HL-60 (cell line): ENCODE measurements around the gene ENDOG.

Experiments used
- GABPA ChIP-seq: IDR thresholded peaks from 2 replicates; pipeline ENCODE4 v1.6.1; 2012; ENCODE audit warnings: low read depth
- POLR2AphosphoS5 ChIP-seq: IDR thresholded peaks from 2 replicates; pipeline ENCODE4 v1.6.1; 2012; ENCODE audit warnings: low read depth
- TF ChIP-seq, protein P1 (sequence below): IDR thresholded peaks from one replicate; pipeline ENCODE4 v1.5.1; 2011; ENCODE audit warnings: low read length, control low read depth, inconsistent platforms; ENCODE audit not compliant: insufficient read depth
- TF ChIP-seq, protein P2 (sequence below): IDR thresholded peaks from 2 replicates; pipeline ENCODE4 v1.6.1; 2012; ENCODE audit warnings: low read depth; ENCODE audit not compliant: insufficient replicate concordance

DNA sequence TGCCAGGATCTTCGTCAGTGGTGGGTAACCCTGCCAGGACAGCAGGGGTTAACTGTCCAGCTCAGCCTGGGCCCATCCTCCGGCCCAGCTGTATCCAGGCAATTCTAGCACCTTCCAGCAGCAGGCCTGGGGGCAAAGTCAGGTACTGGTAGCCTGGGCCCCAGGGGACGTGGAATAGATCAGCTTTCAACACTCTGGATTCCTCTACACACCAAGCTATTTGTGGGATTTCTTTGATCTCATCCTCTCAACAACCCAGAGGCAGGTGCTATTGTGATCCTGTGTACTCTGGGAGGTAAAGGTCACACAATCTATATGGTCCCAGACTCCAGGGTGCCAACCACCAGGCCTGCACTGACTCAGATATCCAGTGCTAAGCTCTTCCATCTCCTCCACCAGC is 20.0 kb downstream of the ENDOG start:
- TF ChIP-seq, protein P1, sequence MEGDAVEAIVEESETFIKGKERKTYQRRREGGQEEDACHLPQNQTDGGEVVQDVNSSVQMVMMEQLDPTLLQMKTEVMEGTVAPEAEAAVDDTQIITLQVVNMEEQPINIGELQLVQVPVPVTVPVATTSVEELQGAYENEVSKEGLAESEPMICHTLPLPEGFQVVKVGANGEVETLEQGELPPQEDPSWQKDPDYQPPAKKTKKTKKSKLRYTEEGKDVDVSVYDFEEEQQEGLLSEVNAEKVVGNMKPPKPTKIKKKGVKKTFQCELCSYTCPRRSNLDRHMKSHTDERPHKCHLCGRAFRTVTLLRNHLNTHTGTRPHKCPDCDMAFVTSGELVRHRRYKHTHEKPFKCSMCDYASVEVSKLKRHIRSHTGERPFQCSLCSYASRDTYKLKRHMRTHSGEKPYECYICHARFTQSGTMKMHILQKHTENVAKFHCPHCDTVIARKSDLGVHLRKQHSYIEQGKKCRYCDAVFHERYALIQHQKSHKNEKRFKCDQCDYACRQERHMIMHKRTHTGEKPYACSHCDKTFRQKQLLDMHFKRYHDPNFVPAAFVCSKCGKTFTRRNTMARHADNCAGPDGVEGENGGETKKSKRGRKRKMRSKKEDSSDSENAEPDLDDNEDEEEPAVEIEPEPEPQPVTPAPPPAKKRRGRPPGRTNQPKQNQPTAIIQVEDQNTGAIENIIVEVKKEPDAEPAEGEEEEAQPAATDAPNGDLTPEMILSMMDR = no peak
- TF ChIP-seq POLR2AphosphoS5 = no peak
- TF ChIP-seq, protein P2, sequence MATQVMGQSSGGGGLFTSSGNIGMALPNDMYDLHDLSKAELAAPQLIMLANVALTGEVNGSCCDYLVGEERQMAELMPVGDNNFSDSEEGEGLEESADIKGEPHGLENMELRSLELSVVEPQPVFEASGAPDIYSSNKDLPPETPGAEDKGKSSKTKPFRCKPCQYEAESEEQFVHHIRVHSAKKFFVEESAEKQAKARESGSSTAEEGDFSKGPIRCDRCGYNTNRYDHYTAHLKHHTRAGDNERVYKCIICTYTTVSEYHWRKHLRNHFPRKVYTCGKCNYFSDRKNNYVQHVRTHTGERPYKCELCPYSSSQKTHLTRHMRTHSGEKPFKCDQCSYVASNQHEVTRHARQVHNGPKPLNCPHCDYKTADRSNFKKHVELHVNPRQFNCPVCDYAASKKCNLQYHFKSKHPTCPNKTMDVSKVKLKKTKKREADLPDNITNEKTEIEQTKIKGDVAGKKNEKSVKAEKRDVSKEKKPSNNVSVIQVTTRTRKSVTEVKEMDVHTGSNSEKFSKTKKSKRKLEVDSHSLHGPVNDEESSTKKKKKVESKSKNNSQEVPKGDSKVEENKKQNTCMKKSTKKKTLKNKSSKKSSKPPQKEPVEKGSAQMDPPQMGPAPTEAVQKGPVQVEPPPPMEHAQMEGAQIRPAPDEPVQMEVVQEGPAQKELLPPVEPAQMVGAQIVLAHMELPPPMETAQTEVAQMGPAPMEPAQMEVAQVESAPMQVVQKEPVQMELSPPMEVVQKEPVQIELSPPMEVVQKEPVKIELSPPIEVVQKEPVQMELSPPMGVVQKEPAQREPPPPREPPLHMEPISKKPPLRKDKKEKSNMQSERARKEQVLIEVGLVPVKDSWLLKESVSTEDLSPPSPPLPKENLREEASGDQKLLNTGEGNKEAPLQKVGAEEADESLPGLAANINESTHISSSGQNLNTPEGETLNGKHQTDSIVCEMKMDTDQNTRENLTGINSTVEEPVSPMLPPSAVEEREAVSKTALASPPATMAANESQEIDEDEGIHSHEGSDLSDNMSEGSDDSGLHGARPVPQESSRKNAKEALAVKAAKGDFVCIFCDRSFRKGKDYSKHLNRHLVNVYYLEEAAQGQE = no peak
- no peak for TF ChIP-seq GABPA
